GM06990 (cell line): ENCODE results near the gene OSBPL10.

Experiments used
- DNase-seq: peaks from one replicate; pipeline ENCODE4 v3.0.0-alpha.2; 2011; ENCODE audit not compliant: insufficient read length; ENCODE audit errors: extremely low read depth
- H3K27me3 ChIP-seq: replicated peaks from 2 replicates; pipeline ENCODE4 v1.6.0; 2011; ENCODE audit warnings: low read length; ENCODE audit not compliant: control insufficient read depth, insufficient read depth
- H3K36me3 ChIP-seq: 2 replicates; pipeline ENCODE4 v1.5.1; 2011; ENCODE audit warnings: low read length; ENCODE audit not compliant: control insufficient read depth, insufficient read depth
- H3K4me3 ChIP-seq: replicated peaks from 2 replicates; pipeline ENCODE4 v1.5.1; 2011; ENCODE audit warnings: low read depth, mild to moderate bottlenecking, control low read depth, low read length
- TF ChIP-seq, protein P1 (sequence below): IDR thresholded peaks from 2 replicates; pipeline ENCODE4 v1.5.1; 2011; ENCODE audit warnings: low read length, control low read depth, mild to moderate bottlenecking, inconsistent platforms; ENCODE audit not compliant: insufficient read depth, poor library complexity, severe bottlenecking

OSBPL10 gene

DNA sequence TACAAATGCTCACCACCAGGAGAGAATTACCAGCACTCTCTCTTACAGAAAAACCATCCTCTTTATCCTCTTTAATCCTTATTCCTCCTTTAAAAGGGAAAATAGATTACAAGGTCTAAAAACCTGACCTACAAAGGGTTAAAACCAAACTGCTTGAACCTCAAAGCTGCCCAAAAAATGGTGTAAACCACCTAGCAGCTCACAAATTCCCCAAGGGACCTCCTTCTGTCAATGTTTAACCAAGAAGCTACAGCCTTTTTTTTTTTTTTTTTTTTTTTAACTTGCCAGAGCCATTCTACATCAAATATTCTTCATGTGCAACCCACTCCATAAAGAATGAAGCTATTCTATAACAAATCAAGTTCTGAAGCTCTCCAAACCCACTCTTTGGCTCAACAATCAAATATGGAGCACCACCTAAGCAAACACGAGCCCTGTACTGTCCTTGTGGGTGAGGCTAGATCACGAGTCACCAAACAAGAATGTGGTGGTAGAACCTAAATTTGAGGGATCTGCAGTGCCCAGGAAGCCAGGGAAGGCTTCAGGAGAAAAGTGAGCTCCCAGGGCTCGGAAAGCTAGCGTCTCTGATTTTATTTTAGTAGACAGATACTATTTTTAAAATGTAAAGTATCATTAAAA is 20.1 kb downstream of the OSBPL10 start:
- no peak for DNase-seq
- Histone ChIP-seq H3K27me3 (no peaks in the 10 kb centered on the region), H3K4me3 (no peak overlapping the region), H3K36me3 (no peaks in the 10 kb centered on the region)
- TF ChIP-seq, protein P1, sequence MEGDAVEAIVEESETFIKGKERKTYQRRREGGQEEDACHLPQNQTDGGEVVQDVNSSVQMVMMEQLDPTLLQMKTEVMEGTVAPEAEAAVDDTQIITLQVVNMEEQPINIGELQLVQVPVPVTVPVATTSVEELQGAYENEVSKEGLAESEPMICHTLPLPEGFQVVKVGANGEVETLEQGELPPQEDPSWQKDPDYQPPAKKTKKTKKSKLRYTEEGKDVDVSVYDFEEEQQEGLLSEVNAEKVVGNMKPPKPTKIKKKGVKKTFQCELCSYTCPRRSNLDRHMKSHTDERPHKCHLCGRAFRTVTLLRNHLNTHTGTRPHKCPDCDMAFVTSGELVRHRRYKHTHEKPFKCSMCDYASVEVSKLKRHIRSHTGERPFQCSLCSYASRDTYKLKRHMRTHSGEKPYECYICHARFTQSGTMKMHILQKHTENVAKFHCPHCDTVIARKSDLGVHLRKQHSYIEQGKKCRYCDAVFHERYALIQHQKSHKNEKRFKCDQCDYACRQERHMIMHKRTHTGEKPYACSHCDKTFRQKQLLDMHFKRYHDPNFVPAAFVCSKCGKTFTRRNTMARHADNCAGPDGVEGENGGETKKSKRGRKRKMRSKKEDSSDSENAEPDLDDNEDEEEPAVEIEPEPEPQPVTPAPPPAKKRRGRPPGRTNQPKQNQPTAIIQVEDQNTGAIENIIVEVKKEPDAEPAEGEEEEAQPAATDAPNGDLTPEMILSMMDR = no peak

DNA sequence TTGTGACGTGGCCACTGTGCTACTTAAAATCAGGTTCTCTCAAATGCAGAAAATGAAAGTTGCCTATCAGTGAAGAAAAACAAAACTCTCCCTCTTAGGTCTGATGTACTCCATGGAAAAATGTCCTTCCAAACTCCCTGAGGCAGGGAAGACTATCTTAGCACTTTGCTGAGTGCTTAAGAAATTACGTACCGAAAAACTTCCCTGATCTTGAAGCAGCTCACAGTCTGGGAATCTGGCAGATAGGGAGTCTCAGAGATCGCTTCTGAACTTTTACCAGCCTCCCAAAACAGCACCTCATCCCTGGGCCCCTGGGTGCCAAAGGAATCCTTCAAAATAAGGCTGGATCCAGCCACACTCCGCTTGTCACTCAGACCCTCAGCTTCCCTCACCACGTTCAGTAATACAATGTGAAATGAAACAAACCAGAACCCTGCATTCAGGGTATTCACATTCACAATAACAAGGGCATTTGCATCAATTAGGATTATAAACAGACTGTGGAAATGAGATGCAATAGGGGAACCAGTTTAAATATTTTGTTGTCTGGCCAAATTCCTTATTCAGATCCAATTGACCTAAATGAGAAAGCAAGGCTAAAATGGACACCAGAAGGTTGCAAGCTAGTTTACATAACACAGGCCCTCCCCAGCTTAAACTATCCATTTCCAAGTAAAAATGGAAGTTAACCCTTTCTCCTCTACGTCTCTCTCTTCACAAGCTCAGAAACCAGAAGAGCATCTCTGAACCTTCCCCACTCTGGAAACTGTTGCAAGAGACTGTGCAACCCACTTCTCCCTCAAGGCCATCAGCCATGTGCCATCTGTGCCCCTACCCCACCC is 20.9 kb downstream of the OSBPL10 start:
- no peak for DNase-seq
- Histone ChIP-seq H3K4me3 (no peak overlapping the region), H3K27me3 (no peaks in the 10 kb centered on the region), H3K36me3 (no peaks in the 10 kb centered on the region)
- TF ChIP-seq, protein P1 = no peak

DNA sequence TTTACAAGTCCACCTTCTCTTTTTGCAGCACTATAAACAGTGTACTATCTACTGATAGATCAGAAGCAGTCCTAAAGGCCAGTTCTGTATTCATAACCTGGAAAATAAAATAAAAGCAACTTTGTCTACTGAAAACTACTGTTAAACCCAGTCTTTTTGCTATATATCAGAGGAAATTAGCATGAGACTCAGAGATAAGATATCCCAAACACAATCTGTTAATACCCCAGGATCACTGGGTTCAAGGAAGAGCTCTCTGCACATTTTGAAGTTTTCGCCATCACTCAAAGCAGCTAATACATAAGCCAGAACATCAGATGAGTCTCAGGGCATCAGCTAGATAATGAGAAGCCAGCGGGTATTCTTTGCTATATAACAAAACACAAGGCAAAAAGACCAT is 21.8 kb downstream of the OSBPL10 start:
- no peak for DNase-seq
- TF ChIP-seq, protein P1 = no peak
- Histone ChIP-seq H3K27me3 (no peaks in the 10 kb centered on the region), H3K4me3 (no peak overlapping the region), H3K36me3 (no peaks in the 10 kb centered on the region)

DNA sequence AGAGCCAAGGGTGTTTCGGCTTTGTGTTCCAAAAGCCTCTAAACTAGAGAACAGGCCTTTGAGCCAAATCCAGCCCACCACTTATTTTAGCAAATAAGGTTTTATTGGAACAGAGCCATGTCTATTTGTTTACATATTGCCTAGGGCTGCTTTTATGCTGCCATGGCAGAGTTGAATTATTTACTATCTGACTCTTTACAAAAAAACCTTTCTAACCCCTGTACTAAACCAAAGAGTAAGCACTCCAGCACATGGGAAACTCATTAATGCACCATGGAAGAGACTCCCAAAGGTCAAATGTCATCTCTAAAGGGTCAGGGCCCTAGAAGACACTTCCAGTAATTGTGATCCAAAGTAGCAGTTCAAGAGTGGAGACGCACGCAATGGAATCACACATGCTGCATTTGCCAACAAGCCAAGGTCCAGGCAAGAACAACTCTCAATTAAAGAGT is 22.3 kb downstream of the OSBPL10 start:
- TF ChIP-seq, protein P1 = no peak
- no peak for DNase-seq

DNA sequence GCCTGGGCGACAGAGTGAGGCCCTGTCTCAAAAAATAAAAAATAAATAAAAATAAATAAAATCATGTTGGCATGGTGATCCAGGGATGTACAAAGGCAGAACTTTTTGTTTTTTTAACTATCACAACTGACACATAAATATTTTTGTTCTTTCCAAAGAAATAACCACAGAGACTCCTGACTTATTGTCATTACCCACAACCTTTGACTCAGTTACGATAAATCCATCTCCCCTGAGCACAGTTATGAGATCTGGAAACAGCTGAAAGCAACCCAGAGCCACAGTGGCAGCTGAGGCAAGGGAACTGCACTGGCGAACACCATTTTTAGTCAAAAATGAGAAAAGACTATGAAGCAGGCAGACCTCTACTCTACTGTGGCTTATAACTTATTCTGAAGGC is 24.0 kb downstream of the OSBPL10 start:
- TF ChIP-seq, protein P1 = no peak
- Histone ChIP-seq H3K36me3 (no peaks in the 10 kb centered on the region), H3K4me3 (no peak overlapping the region), H3K27me3 (no peaks in the 10 kb centered on the region)
- DNase-seq = no peak

More for the DNA sequence above, 22.3 kb downstream of the OSBPL10 start:
- no peaks in the 10 kb centered on the region for H3K36me3 ChIP-seq
- no peak overlapping the region for H3K4me3 ChIP-seq
- no peaks in the 10 kb centered on the region for H3K27me3 ChIP-seq
